ENCODE data around the gene PRDM16.
"Not testable (repeated sequence)": the region's sequence is repeated elsewhere in the genome, so short reads cannot be mapped to it uniquely, and the experiment has no call there.

The PRDM16 gene

GRCh38 chr1:3226191-3226590, 157.2 kb downstream of the PRDM16 start:
- DNase-seq (ENCODE audit: low read depth, low spot score): no peak

- DNase-seq (ENCODE audit: low read depth, low spot score): no peak
Observed at GRCh38 chr1:3226701-3227350, 157.8 kb downstream of the PRDM16 start.

GRCh38 chr1:3227351-3227704, 158.3 kb downstream of the PRDM16 start:
- DNase-seq (ENCODE audit: low read depth, low spot score): no peak

- DNase-seq (ENCODE audit: low read depth, low spot score): no peak
Observed at GRCh38 chr1:3227893-3228292, 158.9 kb downstream of the PRDM16 start.

GRCh38 chr1:3229081-3229725, 160.2 kb downstream of the PRDM16 start:
- no peak for DNase-seq (ENCODE audit: low read depth, low spot score)

GRCh38 chr1:3230553-3230952, 161.6 kb downstream of the PRDM16 start:
- DNase-seq (ENCODE audit: low read depth, low spot score): no peak

- no peak for DNase-seq (ENCODE audit: low read depth, low spot score)
Observed at GRCh38 chr1:3231245-3231644, 162.2 kb downstream of the PRDM16 start.

GRCh38 chr1:3231826-3232225, 162.8 kb downstream of the PRDM16 start:
- DNase-seq (ENCODE audit: low read depth, low spot score): peak; percentile 40

- DNase-seq (ENCODE audit: low read depth, low spot score): no peak
Observed at GRCh38 chr1:3233031-3233430, 164.0 kb downstream of the PRDM16 start.

GRCh38 chr1:3233551-3233950, 164.5 kb downstream of the PRDM16 start:
- DNase-seq (ENCODE audit: low read depth, low spot score): no peak

- no peak for DNase-seq (ENCODE audit: low read depth, low spot score)
Observed at GRCh38 chr1:3234281-3234680, 165.3 kb downstream of the PRDM16 start.

- DNase-seq (ENCODE audit: low read depth, low spot score): no peak
Observed at GRCh38 chr1:3234956-3235355, 166.0 kb downstream of the PRDM16 start.

- DNase-seq (ENCODE audit: low read depth, low spot score): no peak
Observed at GRCh38 chr1:3235496-3235895, 166.5 kb downstream of the PRDM16 start.

- no peak for DNase-seq (ENCODE audit: low read depth, low spot score)
Observed at GRCh38 chr1:3236361-3236760, 167.4 kb downstream of the PRDM16 start.

GRCh38 chr1:3236955-3237354, 168.0 kb downstream of the PRDM16 start:
- DNase-seq (ENCODE audit: low read depth, low spot score): no peak

- no peak for DNase-seq (ENCODE audit: low read depth, low spot score)
Observed at GRCh38 chr1:3237570-3237969, 168.6 kb downstream of the PRDM16 start.

- no peak for DNase-seq (ENCODE audit: low read depth, low spot score)
Observed at GRCh38 chr1:3237994-3238702, 169.1 kb downstream of the PRDM16 start.

- DNase-seq (ENCODE audit: low read depth, low spot score): no peak
Observed at GRCh38 chr1:3238703-3239278, 169.8 kb downstream of the PRDM16 start.

- not testable (repeated sequence) for DNase-seq (ENCODE audit: low read depth, low spot score)
Observed at GRCh38 chr1:3239991-3240390, 171.0 kb downstream of the PRDM16 start.

- DNase-seq (ENCODE audit: low read depth, low spot score): peak; percentile 41
Observed at GRCh38 chr1:3240524-3241235, 171.7 kb downstream of the PRDM16 start.

- no peak for DNase-seq (ENCODE audit: low read depth, low spot score)
Observed at GRCh38 chr1:3241236-3241550, 172.2 kb downstream of the PRDM16 start.

All from ELF-1 (cell line).